GM12878 (cell line): ENCODE results near the gene PARS2. TPM values are rescaled to one million over a fixed set of nuclear protein-coding genes. Genes with fewer than 3 reads are reported as not detected.

ENCODE experiments used
- ASH2L ChIP-seq: fragments of 300-600, 200-600 bp; sonication (generic); IDR thresholded peaks from 2 replicates; pipeline ENCODE4 v1.6.1; 2017; ENCODE audit warnings: low read depth, mild to moderate bottlenecking, borderline replicate concordance
- CHD2 ChIP-seq: IDR thresholded peaks from 2 replicates; pipeline ENCODE4 v1.6.1; 2011; ENCODE audit warnings: low read depth, low read length, improper control_type of control experiment, borderline replicate concordance
- CUX1 ChIP-seq: IDR thresholded peaks from 2 replicates; pipeline ENCODE4 v1.6.1; 2012; ENCODE audit warnings: improper control_type of control experiment, low read depth, low read length; ENCODE audit not compliant: insufficient replicate concordance
- EED ChIP-seq: sonication (generic); IDR thresholded peaks from 2 replicates; pipeline ENCODE4 v1.6.1; 2016; ENCODE audit warnings: antibody characterized with exemption, low read depth
- GATAD2B ChIP-seq: fragments of 450-650 bp; conservative IDR thresholded peaks from 2 replicates; pipeline ENCODE4 v1.6.1; 2017; ENCODE audit warnings: low read depth, mild to moderate bottlenecking, moderate library complexity
- IKZF1 ChIP-seq: fragments of 450-650 bp; conservative IDR thresholded peaks from 2 replicates; pipeline ENCODE4 v1.6.1; 2017; ENCODE audit warnings: antibody characterized with exemption, mild to moderate bottlenecking
- KAT2A ChIP-seq: conservative IDR thresholded peaks from 2 replicates; pipeline ENCODE4 v1.6.1; 2011; ENCODE audit warnings: low read depth, low read length; ENCODE audit not compliant: control insufficient read depth
- LARP7 ChIP-seq: fragments of 450-650 bp; IDR thresholded peaks from 2 replicates; pipeline ENCODE4 v1.6.1; 2017; ENCODE audit warnings: mild to moderate bottlenecking
- MEF2A ChIP-seq: IDR thresholded peaks from 2 replicates; pipeline ENCODE4 v1.6.1; 2011; ENCODE audit warnings: low read depth, mild to moderate bottlenecking, low read length, moderate library complexity; ENCODE audit not compliant: insufficient read depth
- MEF2B ChIP-seq: fragments of 450-650 bp; IDR thresholded peaks from 2 replicates; pipeline ENCODE4 v1.6.1; 2018; ENCODE audit warnings: mild to moderate bottlenecking, moderate library complexity; ENCODE audit not compliant: partially characterized antibody, poor library complexity, severe bottlenecking
- MYB ChIP-seq: fragments of 150-350 bp; IDR thresholded peaks from 2 replicates; pipeline ENCODE4 v1.6.1; 2014; ENCODE audit warnings: mild to moderate bottlenecking, low read depth, low read length, borderline replicate concordance
- NFYA ChIP-seq: IDR thresholded peaks from 2 replicates; pipeline ENCODE4 v1.6.1; 2011; ENCODE audit warnings: low read depth, mild to moderate bottlenecking, low read length, improper control_type of control experiment, borderline replicate concordance
- NR2F1 ChIP-seq: fragments of 450-650 bp; conservative IDR thresholded peaks from 2 replicates; pipeline ENCODE4 v1.6.1; 2017; ENCODE audit warnings: mild to moderate bottlenecking
- NRF1 ChIP-seq: conservative IDR thresholded peaks from 2 replicates; pipeline ENCODE4 v1.6.1; 2011; ENCODE audit warnings: mild to moderate bottlenecking, low read depth, low read length, improper control_type of control experiment
- PRDM15 ChIP-seq: fragments of 450-650 bp; formaldehyde crosslinking; IDR thresholded peaks from 2 replicates; pipeline ENCODE4 v1.4.0; 2020; ENCODE audit warnings: mild to moderate bottlenecking, moderate library complexity
- RAD51 ChIP-seq: fragments of 450-650 bp; IDR thresholded peaks from 2 replicates; pipeline ENCODE4 v1.6.1; 2016; ENCODE audit warnings: moderate library complexity, mild to moderate bottlenecking, inconsistent platforms
- RB1 ChIP-seq: fragments of 450-650 bp; formaldehyde crosslinking; IDR thresholded peaks from 2 replicates; pipeline ENCODE4 v1.6.1; 2017; ENCODE audit warnings: mild to moderate bottlenecking, borderline replicate concordance
- RBBP5 ChIP-seq: fragments of 200-600 bp; sonication (generic); conservative IDR thresholded peaks from 2 replicates; pipeline ENCODE4 v1.6.1; 2016
- RELB ChIP-seq: fragments of 450-650 bp; IDR thresholded peaks from 2 replicates; pipeline ENCODE4 v1.6.1; 2017; ENCODE audit warnings: low read depth, mild to moderate bottlenecking, moderate library complexity
- TBL1XR1 ChIP-seq: IDR thresholded peaks from 2 replicates; pipeline ENCODE4 v1.6.1; 2012; ENCODE audit warnings: low read depth, low read length, improper control_type of control experiment
- YBX1 ChIP-seq: fragments of 450-650 bp; IDR thresholded peaks from 2 replicates; pipeline ENCODE4 v1.6.1; 2016; ENCODE audit warnings: antibody characterized with exemption
- ZNF274 ChIP-seq: IDR thresholded peaks from one replicate; pipeline ENCODE4 v1.8.0; 2011; ENCODE audit not compliant: insufficient read length, insufficient read depth
- polyA plus RNA-seq, 11 experiments: library from polyadenylated mRNA; depleted of rRNA in 4 of 11; unstranded in 6 of 11; stranded (reverse) in 5 of 11; fragments of >200 nt; fragmentation: Nextera tagmentation in 4 of 11; fragmentation: Illumina TruSeq in 1 of 11; extraction: Ambion mirVana in 4 of 11; extraction: Trizol in 1 of 11; gene quantifications; 1 replicate in 1 of 11; 2 replicates in 10 of 11; pipeline versions ENCODE4 v1.2.1 to v1.2.3, GENCODE V29; 2011 to 2016; ENCODE audit warnings: inconsistent platforms in 2 of 11, missing spikeins in 2 of 11, low read depth in 1 of 11
- total RNA-seq, 4 experiments: library from RNA; depleted of rRNA in 3 of 4; stranded (reverse); fragments of >200 nt in 3 of 4; fragmentation: Illumina TruSeq in 1 of 4; extraction: Trizol in 1 of 4; gene quantifications; 2 replicates each; pipeline versions ENCODE4 v1.2.1 to v1.2.3, GENCODE V29; 2013 to 2021

Gene PARS2
- total and polyA plus RNA-seq, 10 of the 15 experiments (the other 5 are each of a cell fraction or from before 2014, with no cell fraction given), result 3.7 to 12.2 (median 5.9) TPM

- no peak for TF ChIP-seq RB1
- no peak for TF ChIP-seq LARP7
- TF ChIP-seq CUX1, result no peak
- TF ChIP-seq EED, result no peak
- no peak for TF ChIP-seq TBL1XR1
- no peak for TF ChIP-seq YBX1
- TF ChIP-seq NFYA, result no peak
- peak; percentile 14 for TF ChIP-seq MEF2B
- TF ChIP-seq MEF2A, result no peak
- no peak for TF ChIP-seq ASH2L
- no peak for TF ChIP-seq NRF1
- TF ChIP-seq ZNF274, result no peak
- no peak for TF ChIP-seq NR2F1
- no peak for TF ChIP-seq RAD51
- no peak for TF ChIP-seq IKZF1
- TF ChIP-seq GATAD2B, result no peak
- no peak for TF ChIP-seq RBBP5
- no peak for TF ChIP-seq KAT2A
- no peak for TF ChIP-seq MYB
- TF ChIP-seq CHD2, result no peak
- TF ChIP-seq PRDM15 (CRISPR knock-in tag), result no peak
- no peak for TF ChIP-seq RELB
Observed at GRCh38 chr1:54812801-54813484, 48.6 kb upstream of the PARS2 start (continued).
